Erythroblast (primary cell): ENCODE measurements around the gene CHD9.

ENCODE experiments used
- GATA1 ChIP-seq: IDR thresholded peaks from 2 replicates; pipeline ENCODE4 v1.6.1; 2011; ENCODE audit warnings: low read depth, mild to moderate bottlenecking, control low read depth, low read length, moderate library complexity
- POLR2A ChIP-seq: IDR thresholded peaks from 2 replicates; pipeline ENCODE4 v1.6.1; 2011; ENCODE audit warnings: mild to moderate bottlenecking, low read length

DNA sequence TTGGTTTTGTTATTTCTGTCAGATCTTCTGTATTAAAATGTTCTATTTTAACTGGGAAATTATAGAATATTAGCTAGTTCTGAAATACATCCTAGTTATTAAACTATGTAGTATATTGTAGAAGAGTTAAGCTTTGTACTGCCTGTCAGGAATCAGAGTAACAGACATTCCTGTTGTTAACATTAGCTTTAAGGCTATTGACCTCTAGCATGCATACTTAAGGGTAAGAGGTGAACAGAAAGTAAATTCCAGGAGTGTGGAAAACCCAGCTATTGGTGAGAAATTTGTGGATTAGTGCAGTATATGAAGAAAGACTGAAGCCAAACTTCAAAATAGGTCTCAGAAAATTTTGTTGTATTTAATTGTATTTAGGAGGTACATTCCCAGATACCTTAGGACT lies 111.3 kb downstream of the CHD9 start:
- TF ChIP-seq POLR2A (no peak), GATA1 (no peak)
